Measurements from ENCODE around the gene ABLIM2. TPM values are rescaled to one million over a fixed set of nuclear protein-coding genes. Genes with fewer than 3 reads are reported as not detected.

Gene ABLIM2
- total RNA-seq, 4 donors from 2014 or later, result 5.9 to 20.0 (median 8.6) TPM

DNA sequence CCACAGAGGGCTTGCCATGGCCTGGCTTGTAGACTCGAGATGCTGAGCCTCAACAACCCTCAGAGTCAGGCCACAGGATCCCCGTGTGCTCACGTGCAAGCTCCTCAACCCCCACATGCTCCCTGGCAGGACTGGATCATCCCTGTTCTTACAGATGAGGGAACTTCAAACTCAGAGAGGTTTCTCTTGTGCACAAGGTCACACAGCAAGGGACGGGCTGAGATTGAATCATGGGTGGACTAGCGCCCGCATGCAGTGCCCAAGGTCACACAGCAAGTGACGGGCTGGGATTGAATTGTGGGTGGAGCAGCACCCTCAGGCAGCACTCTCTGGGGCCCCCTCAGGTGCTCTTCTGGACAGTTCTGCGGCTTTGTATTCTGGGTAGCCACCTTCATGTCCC, 158.4 kb downstream of the ABLIM2 start:
- TF ChIP-seq, protein P1, sequence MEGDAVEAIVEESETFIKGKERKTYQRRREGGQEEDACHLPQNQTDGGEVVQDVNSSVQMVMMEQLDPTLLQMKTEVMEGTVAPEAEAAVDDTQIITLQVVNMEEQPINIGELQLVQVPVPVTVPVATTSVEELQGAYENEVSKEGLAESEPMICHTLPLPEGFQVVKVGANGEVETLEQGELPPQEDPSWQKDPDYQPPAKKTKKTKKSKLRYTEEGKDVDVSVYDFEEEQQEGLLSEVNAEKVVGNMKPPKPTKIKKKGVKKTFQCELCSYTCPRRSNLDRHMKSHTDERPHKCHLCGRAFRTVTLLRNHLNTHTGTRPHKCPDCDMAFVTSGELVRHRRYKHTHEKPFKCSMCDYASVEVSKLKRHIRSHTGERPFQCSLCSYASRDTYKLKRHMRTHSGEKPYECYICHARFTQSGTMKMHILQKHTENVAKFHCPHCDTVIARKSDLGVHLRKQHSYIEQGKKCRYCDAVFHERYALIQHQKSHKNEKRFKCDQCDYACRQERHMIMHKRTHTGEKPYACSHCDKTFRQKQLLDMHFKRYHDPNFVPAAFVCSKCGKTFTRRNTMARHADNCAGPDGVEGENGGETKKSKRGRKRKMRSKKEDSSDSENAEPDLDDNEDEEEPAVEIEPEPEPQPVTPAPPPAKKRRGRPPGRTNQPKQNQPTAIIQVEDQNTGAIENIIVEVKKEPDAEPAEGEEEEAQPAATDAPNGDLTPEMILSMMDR (IDR thresholded peaks at IDR 0.05; ENCODE audit: low read depth), result no peak

DNA sequence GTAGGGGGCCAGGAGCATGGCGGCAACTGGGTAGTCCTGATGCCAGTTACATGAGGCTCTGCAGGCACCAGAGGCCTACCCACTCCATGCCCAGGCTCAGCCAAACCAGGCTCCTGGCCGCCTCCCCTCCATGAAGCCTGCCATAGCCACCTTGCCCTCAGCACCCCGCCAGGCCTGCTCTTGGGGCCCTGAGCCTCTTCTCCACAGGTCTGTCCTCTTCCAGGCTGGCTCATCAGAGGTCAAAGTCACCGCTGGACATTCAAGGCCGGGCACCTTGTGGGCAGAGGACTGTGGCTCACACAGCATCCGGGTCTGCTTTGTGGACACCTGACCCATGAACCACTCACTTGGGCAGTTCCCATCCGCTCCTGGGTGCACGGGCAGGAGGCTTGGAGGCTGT, 158.9 kb downstream of the ABLIM2 start:
- TF ChIP-seq, protein P1 (IDR thresholded peaks at IDR 0.05; ENCODE audit: low read depth), result no peak

- TF ChIP-seq, protein P1 (IDR thresholded peaks at IDR 0.05; ENCODE audit: low read depth), result no peak
Observed at GRCh38 chr4:7999279-7999678, 159.3 kb downstream of the ABLIM2 start.

DNA sequence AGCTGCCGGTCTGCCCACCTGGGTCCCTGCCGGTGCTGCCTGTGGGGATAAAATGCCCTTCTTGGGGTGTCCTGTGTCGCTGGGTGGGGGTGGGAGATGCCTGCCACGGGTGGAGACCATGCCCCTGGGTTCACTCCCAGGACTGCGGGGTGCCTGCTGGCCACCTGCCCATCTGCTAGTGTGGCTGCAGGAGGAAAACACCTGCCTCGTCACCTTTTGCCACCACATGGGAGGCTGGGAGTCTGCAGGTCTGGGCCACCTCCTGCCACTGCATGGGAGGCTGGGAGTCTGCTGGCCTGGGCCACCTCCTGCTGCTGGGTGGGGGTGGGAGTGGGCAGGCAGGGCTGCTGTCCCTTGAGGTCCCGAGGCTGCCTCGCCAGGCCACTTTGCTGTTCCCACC, 160.2 kb downstream of the ABLIM2 start:
- TF ChIP-seq, protein P1 (IDR thresholded peaks at IDR 0.05; ENCODE audit: low read depth), result no peak

GRCh38 chr4:7995866-7996265, 162.7 kb downstream of the ABLIM2 start:
- TF ChIP-seq, protein P1 (IDR thresholded peaks at IDR 0.05; ENCODE audit: low read depth), result no peak

- TF ChIP-seq, protein P1 (IDR thresholded peaks at IDR 0.05; ENCODE audit: low read depth), result no peak
Observed at GRCh38 chr4:7995135-7995534, 163.5 kb downstream of the ABLIM2 start.

DNA sequence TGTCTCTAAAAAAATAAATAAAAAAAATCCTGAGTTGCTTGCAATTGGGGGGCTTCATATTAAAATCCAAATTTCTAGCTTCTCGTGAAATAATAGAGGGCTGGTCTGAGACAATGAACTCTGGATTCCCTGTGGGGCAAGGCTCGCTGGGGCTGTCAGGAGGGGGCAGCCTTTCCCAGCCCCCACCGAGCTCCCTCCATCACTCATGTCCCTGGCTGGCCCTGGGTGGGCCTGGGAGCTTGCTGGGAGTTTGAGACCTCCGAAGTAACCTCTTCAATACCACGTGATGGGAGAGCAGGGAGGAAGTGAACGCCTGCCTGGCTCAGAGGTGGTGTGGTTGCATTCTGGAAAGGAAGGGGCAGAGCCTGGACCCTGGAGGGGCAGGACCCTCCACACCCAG, 164.9 kb downstream of the ABLIM2 start:
- TF ChIP-seq, protein P1 (IDR thresholded peaks at IDR 0.05; ENCODE audit: low read depth), result no peak
